Epithelial cell of esophagus (primary cell): ENCODE measurements around the gene FTHL17.

Experiments used
- DNase-seq: peaks from one replicate; pipeline ENCODE4 v3.0.0; 2010; ENCODE audit warnings: low read depth
- H3K4me3 ChIP-seq: 2 replicates; pipeline ENCODE4 v1.5.1; 2011; ENCODE audit warnings: mild to moderate bottlenecking, low read length, control low read depth
- CTCF ChIP-seq: IDR thresholded peaks from 2 replicates; pipeline ENCODE4 v1.5.1; 2011; ENCODE audit warnings: low read depth, mild to moderate bottlenecking, low read length, control low read depth, inconsistent platforms; ENCODE audit not compliant: insufficient read depth; ENCODE audit errors: missing control alignments

FTHL17 gene

DNA sequence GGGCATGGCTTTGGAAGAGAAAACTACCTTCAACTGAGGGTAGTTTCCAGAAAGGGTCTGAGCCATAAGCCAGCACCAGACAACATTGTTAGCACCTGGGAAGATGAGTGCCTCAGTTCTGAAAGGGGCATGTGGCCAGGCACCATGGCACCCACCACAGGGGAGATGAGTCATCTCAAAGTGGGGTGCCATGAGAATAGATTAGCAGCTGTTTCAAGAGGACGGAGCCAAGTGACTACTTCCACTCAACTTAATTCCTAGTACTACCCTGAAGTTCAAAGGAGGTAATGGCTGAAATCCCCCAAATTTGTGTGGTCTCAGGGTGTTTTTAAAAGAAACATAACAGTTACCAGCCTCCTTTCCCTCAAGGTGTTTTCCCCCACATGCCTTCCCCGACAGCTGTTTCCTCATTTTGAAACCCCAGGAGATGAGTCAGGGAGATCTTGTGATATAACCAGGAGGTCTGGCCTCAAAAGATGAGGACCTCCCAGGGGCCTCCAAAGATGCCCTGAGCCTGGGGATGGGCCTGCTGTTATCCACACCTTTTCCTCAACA, 27.8 kb upstream of the FTHL17 start:
- TF ChIP-seq CTCF, result no peak
- DNase-seq, result peak; percentile 59
- no peak overlapping the region for H3K4me3 ChIP-seq

GRCh38 chrX:31098079-31098478, 26.2 kb upstream of the FTHL17 start:
- no peak for TF ChIP-seq CTCF
- no peak for DNase-seq
- no peak overlapping the region for H3K4me3 ChIP-seq

DNA sequence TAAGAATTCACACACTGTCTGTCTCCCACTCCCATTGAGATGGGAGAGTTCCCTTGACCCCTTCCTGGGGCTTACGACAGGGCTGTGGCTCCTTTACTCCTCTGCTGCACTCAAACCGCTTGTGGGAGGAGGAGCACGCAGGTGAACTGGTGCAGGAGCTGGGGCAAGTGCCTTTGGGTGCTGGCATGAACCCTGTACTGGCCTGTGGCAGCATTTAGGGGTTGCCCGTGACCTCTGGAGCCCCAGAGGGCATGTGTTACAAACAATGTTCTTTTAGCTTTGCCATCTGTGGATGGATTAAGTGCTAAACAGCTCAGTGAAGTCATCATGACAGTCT, 21.8 kb upstream of the FTHL17 start:
- no peak for DNase-seq
- TF ChIP-seq CTCF, result no peak
- no peak overlapping the region for H3K4me3 ChIP-seq

- H3K4me3 ChIP-seq, result no peak overlapping the region
- DNase-seq, result no peak
- TF ChIP-seq CTCF, result no peak
Measured at GRCh38 chrX:31092970-31093638, 21.3 kb upstream of the FTHL17 start.

DNA sequence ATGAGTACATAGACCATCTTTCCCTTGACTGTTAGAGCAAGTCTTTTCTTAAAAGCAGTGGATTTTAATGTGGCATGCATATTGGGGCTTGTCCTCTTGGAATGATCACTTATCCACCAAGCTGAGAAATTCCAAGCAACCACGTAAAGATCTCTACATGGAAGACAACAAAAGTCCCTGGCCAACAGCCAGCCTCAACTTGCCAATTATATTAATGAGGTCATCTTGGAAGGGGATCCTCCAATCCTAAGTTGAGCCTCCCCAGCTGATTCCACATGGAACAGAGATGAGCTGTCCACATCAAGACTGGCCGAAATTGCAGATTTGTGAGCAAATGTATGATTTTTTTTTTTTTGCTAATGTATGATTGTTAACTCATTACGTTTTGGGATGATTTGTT, 20.6 kb upstream of the FTHL17 start:
- DNase-seq, result peak; percentile 49
- no peak overlapping the region for H3K4me3 ChIP-seq
- TF ChIP-seq CTCF, result no peak

DNA sequence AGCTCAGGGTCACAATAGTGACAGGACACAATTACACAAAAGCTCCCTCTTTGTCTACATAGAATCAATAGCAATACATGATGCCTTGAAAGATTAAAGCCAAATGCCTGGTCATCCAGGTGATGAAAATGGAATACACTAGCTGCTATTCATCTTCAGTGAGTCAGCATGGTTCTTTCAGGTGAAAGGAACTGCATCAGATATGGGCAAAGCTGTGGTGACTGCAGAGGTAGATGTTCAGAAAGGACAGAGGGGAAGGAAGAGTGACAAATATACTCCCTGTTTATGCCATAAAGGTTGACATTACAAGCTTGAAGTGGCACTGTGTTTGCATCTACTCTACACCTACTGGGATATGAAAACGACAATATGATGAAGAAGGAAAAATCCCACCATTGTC, 20.0 kb upstream of the FTHL17 start:
- H3K4me3 ChIP-seq, result no peak overlapping the region
- no peak for TF ChIP-seq CTCF
- DNase-seq, result peak; percentile 27

DNA sequence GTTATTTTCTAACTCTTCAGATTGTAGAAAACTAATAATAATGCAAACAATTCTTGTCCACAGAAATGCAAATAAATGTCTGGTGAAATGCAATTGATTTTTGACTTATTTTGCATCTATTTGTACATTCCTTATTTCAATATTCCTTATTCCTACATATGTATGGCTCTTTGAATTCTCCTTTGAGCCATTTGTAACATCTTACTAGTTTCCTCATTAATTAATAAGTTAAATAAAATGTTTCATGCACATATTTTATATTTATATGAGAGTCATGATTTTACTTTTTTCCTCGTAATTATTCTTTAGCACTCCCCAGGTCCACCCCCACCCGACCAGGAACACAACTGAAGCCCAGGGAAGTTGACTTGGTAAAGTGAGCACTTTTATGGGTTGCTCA, 2.7 kb upstream of the FTHL17 start:
- no peak for DNase-seq
- no peak overlapping the region for H3K4me3 ChIP-seq
- no peak for TF ChIP-seq CTCF
